Epithelial cell of esophagus (primary cell): ENCODE results near the gene MEX3A.
A peak's percentile ranks its signal among the peaks of the same experiment; 100 is the strongest.

Experiments used
- DNase-seq: peaks from one replicate; pipeline ENCODE4 v3.0.0; 2010; ENCODE audit warnings: low read depth
- H3K4me3 ChIP-seq: 2 replicates; pipeline ENCODE4 v1.5.1; 2011; ENCODE audit warnings: mild to moderate bottlenecking, low read length, control low read depth
- CTCF ChIP-seq: IDR thresholded peaks from 2 replicates; pipeline ENCODE4 v1.5.1; 2011; ENCODE audit warnings: low read depth, mild to moderate bottlenecking, low read length, control low read depth, inconsistent platforms; ENCODE audit not compliant: insufficient read depth; ENCODE audit errors: missing control alignments

MEX3A gene

GRCh38 chr1:156115514-156116374 is 33.5 kb upstream of the MEX3A start:
- peak; percentile 53 for DNase-seq
- H3K4me3 ChIP-seq, result peak overlapping the region; percentile 99

GRCh38 chr1:156114919-156115513 is 32.8 kb upstream of the MEX3A start:
- no peak for TF ChIP-seq CTCF
- no peak for DNase-seq
- peak overlapping the region; percentile 99 for H3K4me3 ChIP-seq

More at GRCh38 chr1:156115514-156116374, 33.5 kb upstream of the MEX3A start:
- no peak for TF ChIP-seq CTCF

- H3K4me3 ChIP-seq, result peak within 1 kb of the TSS; percentile 99
- TF ChIP-seq CTCF, result no peak
- peak; percentile 98 for DNase-seq
These were observed 32.0 kb upstream of the MEX3A start, which contains the start of gene LMNA for GRCh38 chr1:156114101-156114918. Gene LMNA (plus strand): TSS chr1:156114711. CDS start chr1:156114919, 208 bp downstream.

GRCh38 chr1:156113282-156113950 is 31.2 kb upstream of the MEX3A start:
- TF ChIP-seq CTCF, result no peak
- no peak overlapping the region for H3K4me3 ChIP-seq
- DNase-seq, result no peak

GRCh38 chr1:156112276-156113137 is 30.2 kb upstream of the MEX3A start:
- TF ChIP-seq CTCF, result no peak
- no peak for DNase-seq
- H3K4me3 ChIP-seq, result no peak overlapping the region
